ENCODE results near the gene CCDC106.

- no peak for TF ChIP-seq CTCF (IDR thresholded peaks at IDR 0.05; ENCODE audit: low read length)
- no peak for TF ChIP-seq EZH2 (IDR thresholded peaks at IDR 0.05; ENCODE audit: borderline replicate concordance, low read length)
Measured at GRCh38 chr19:55624109-55625003, 23.7 kb upstream of the CCDC106 start, which contains the start of gene ZNF784.
